ENCODE results near the gene PMEPA1.

DNA sequence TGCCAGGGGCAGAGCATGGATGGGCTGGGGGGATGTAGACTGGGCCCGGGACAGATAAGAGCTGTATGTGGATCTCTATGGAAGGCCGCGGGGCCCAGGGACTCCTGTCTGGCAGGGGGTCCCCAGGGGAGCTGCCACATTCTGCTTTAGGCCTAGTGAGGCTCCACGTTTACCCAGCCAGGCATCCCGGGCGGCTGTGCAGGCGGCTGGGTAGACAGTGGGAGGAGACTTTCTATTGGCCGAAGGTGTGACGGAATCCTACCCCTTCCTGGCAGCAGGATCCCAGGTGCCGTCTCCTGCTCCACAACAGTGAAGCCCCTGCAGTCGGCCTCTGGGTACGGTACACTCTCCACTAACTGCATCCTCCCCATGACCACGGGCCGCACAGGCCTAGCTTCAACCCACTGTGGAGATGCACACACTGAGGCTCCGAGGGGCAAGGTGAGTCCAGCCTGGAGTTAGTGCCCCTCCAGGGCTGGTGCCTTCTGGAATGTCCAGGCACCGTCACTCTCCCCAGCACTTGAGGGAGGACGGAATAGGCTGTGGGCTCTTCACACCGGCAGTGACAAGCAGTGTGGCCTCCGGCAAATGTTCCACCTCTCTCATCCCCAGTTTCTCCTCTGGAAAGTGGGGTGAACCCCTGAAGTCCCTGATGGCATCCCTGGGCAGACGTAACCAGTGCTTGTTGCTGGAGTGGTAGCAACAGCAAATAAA lies 52.8 kb downstream of the PMEPA1 start:
- no peak for TF ChIP-seq EZH2phosphoT487 (IDR thresholded peaks at IDR 0.05; ENCODE audit: insufficient read depth, low read depth)
- TF ChIP-seq EZH2 (IDR thresholded peaks at IDR 0.05; ENCODE audit: insufficient read depth, poor library complexity, severe bottlenecking) = no peak
